ENCODE measurements around the gene LY9. TPM values are rescaled to one million over a fixed set of nuclear protein-coding genes. Genes with fewer than 3 reads are reported as not detected.

LY9 gene
- total RNA-seq, 4 donors from 2014 or later, result 0.22 to 5.1 (median 3.8) TPM; not detected in 1

DNA sequence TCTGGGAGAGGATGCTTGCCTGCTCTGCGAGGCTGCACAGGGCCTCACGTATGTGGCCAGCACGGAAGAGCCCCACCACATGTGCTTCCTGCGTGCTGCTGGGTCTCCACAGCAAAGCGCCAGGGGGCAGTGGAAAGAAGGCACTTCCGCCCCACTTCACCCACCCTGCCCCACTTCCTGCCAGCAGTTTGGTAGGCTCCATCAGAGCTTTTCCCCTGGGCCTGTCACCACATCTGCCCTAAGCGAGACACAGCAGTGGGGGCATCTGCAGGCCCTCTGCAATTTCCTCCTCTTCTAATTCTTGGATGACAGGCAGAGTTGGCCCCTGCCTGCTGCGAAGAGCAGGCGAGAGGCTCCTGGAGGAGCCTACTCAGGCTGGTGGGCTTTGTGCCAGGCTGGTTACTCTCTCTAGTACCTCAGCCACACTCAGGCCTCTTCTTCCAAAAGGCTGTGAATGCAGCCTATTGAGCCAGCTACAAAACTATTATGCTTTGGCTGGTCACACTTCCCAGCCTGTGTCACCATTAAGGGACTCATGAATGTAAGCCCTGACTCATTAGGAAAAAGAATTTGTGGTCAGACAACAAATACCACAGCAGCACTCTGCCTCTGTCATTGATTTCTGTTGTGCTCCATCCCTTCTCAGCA is 41.7 kb downstream of the LY9 start:
- TF ChIP-seq, protein P1, sequence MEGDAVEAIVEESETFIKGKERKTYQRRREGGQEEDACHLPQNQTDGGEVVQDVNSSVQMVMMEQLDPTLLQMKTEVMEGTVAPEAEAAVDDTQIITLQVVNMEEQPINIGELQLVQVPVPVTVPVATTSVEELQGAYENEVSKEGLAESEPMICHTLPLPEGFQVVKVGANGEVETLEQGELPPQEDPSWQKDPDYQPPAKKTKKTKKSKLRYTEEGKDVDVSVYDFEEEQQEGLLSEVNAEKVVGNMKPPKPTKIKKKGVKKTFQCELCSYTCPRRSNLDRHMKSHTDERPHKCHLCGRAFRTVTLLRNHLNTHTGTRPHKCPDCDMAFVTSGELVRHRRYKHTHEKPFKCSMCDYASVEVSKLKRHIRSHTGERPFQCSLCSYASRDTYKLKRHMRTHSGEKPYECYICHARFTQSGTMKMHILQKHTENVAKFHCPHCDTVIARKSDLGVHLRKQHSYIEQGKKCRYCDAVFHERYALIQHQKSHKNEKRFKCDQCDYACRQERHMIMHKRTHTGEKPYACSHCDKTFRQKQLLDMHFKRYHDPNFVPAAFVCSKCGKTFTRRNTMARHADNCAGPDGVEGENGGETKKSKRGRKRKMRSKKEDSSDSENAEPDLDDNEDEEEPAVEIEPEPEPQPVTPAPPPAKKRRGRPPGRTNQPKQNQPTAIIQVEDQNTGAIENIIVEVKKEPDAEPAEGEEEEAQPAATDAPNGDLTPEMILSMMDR (IDR thresholded peaks at IDR 0.05; ENCODE audit: low read depth), result no peak

DNA sequence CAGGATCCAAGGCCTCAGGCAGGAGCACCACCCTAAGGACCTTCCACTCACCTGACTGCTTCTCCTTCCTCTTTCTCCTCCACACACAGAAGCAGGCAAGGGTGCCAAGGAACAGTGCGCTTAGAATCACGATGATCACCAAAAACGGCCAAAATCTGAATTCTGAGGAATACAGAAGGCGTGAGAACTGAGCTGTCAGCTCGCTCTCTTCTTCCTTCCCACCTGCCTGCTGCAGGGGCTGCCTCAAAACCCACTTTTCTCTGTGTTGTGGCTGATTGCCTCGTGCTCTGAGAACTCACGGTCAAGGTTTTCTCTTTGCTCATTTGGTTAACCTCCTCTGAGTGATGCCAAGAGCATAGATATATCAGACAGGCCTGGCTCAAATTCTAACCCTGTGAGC is 42.9 kb downstream of the LY9 start:
- TF ChIP-seq, protein P1 (IDR thresholded peaks at IDR 0.05; ENCODE audit: low read depth), result no peak

DNA sequence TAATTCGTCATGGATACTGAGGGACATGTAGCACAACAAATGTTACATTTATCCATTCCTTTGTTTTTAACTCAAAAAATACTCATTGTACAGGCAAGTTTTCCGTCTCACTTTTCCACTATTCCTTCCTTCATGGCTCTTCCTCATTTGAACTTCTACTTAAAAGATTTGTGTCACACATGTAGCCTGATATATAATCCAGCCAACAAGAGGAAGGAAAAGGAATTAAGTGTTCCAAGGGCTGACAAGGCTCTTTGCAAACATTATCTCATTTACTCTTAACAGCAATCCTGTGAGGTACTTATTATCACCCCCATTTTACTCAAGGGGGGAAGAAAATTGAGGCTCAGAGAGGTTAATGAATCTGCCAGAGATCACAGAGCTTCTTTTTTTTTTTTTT is 43.8 kb downstream of the LY9 start:
- TF ChIP-seq, protein P1 (IDR thresholded peaks at IDR 0.05; ENCODE audit: low read depth), result no peak

DNA sequence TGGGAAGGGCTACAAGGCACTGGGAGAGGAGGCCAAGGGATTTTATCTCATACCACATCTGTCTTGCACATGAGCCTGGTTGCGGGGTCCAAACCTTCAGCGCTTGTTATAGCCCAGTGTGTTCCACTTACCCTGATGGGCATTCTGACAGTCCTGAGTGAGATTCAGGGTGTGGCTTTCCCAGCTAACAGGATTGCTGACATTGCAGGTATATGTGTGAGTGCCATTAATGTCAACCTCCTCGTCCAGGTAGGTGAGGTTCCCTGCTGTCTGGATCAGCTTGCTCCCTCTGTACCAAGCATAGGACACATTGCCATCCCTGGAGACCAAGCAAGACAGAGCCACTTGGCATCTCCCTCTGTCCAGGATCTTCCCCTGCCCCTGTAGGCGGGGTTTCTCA is 45.1 kb downstream of the LY9 start:
- TF ChIP-seq, protein P1 (IDR thresholded peaks at IDR 0.05; ENCODE audit: low read depth), result no peak

DNA sequence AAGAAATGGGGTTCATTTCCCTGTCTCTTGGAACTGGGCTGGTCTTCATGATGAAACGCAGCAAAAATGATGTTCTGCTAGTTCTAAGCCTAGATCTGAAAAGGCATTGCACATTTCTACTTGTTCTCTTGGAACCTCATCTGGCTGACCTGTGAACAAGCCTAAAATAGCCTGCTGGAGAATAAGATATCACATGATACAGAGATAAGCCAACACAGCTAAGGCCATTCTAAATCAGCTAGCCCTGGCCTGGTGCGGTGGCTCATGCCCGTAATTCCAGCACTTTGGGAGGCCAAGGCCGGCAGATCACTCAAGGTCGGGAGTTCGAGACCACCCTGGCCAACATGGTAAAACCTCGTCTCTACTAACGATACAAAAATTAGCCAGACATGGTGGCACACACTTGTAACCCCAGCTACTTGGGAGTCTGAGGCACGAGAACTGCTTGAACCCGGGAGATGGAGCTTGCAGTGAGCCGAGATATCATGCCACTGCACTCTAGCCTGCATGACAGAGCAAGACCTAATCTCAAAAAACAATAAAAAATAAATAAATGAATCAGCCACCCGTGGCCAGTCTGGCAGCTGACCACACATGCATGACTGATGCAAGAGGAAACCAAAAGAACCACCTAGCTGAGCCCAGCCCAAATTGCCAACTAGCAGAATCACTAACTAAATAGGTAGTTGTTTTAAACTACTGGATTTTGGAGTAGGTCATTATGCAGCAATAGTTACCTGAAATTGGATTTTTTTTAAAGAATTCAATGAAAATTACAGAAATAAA is 48.7 kb downstream of the LY9 start:
- TF ChIP-seq, protein P1 (IDR thresholded peaks at IDR 0.05; ENCODE audit: low read depth), result no peak

DNA sequence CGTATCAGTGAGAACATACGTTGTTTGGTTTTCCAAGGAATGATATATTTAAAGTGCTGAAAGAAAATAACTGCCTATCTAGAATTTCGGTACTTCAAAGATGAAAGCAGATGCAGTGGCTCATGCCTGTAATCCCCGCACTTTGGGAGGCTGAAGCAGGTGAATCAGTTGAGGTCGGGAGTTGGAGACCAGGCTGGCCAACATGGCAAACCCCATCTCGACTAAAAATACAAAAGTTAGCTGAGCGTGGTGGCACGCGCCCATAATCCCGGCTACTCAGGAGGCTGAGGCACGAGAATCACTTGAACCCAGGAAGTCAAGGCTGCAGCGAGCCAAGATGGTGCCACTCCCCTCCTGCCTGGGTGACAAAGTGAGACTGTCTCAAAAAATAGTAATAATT is 50.3 kb downstream of the LY9 start:
- TF ChIP-seq, protein P1 (IDR thresholded peaks at IDR 0.05; ENCODE audit: low read depth), result no peak

DNA sequence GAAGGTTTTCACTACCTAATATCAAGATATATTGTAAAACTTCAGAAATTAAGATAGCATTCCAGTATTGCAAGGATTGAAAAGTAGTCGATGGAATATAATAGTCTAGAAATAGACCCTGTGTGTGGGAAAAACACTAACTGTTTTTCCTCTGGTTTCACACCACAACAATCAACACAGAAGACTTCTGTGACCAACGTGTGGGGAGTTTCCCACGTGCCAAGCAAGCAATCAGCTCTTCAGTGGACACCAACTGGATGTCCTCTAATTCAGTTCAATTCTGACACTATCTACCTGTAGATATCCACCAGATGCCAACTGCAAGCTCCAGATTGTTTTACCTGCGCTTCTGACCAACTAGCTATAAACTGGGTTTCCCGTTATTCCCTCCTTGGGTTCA is 54.6 kb downstream of the LY9 start:
- TF ChIP-seq, protein P1 (IDR thresholded peaks at IDR 0.05; ENCODE audit: low read depth), result no peak

Measured in subcutaneous adipose tissue (tissue), 4 donors.